ENCODE results near the gene KIFAP3.

DNA sequence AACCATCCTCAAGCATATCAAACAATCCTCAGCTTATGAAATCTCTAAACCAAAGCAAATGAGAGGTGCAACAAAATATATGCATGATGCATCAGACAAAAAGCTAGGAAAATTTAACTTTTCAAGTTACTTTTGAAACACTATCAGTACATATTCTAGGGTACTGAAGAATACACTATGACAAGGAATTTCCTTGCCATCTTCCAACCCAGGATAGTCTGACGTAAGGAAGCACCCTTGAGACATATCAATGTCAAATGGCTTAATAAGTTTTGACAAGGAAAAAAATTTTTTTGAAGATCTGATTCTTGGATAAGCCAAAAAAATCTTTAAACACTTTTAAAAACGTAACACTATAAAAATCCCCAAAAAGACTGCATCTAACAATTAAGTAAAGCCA lies 64.9 kb downstream of the KIFAP3 start:
- TF ChIP-seq CTCF (IDR thresholded peaks at IDR 0.05): no peak
- no peak for TF ChIP-seq EZH2 (IDR thresholded peaks at IDR 0.05)
- TF ChIP-seq EZH2phosphoT487 (IDR thresholded peaks at IDR 0.05): no peak

Data from neural progenitor cell (in vitro differentiated cells).